Measurements from ENCODE around the gene FRMD4A.

Gene FRMD4A

GRCh38 chr10:13627459-13628310 lies 703.0 kb downstream of the FRMD4A start:
- no peak for DNase-seq

- DNase-seq: no peak
Observed at GRCh38 chr10:13624630-13625029, 706.1 kb downstream of the FRMD4A start.

- DNase-seq: no peak
Observed at GRCh38 chr10:13621931-13622330, 708.8 kb downstream of the FRMD4A start.

- DNase-seq: no peak
Observed at GRCh38 chr10:13617116-13617515, 713.6 kb downstream of the FRMD4A start.

- no peak for DNase-seq
Observed at GRCh38 chr10:13615650-13616300, 714.9 kb downstream of the FRMD4A start.

- no peak for DNase-seq
Observed at GRCh38 chr10:13614530-13615332, 716.0 kb downstream of the FRMD4A start.

- DNase-seq: no peak
Observed at GRCh38 chr10:13613519-13613918, 717.2 kb downstream of the FRMD4A start.

- no peak for DNase-seq
Observed at GRCh38 chr10:13612654-13613373, 717.9 kb downstream of the FRMD4A start.

GRCh38 chr10:13608246-13608853 lies 722.4 kb downstream of the FRMD4A start:
- DNase-seq: no peak

GRCh38 chr10:13604357-13605040 lies 726.2 kb downstream of the FRMD4A start:
- no peak for DNase-seq

GRCh38 chr10:13597909-13598308 lies 732.8 kb downstream of the FRMD4A start:
- no peak for DNase-seq

GRCh38 chr10:13594641-13595040 lies 736.1 kb downstream of the FRMD4A start:
- DNase-seq: no peak
